Measurements from ENCODE around the gene TAS1R1. TPM values are rescaled to one million over a fixed set of nuclear protein-coding genes. Genes with fewer than 3 reads are reported as not detected.

TAS1R1 gene
- total RNA-seq, 1 donor from 2014 or later: not detected

DNA sequence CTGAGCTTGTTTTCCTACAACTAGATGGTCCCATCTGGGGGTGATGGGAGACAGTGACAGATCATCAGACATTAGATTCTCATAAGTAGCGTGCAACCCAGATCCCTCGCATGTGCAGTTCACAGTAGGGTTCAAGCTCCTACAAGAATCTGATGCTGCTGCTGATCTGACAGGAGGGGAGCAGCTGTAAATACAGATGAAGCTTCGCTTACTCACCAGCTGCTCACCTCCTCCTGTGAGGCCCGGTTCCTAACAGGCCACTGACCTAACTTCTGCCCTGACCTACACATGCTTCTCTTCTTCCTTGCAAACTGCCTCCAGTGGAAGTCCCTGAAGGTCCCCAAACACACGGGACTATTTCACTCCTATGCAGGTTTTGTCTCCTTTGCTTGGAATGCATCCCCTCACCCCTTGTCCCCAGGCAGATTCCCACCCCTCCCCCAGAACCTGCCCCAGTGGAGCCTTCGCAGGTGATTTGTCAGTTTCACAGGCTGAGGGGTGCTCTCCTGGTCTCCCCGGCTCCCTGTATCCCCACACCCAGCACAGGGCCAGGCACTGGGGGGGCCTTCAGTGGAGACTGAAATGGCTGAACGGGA, 19.0 kb downstream of the TAS1R1 start:
- peaks cover 15% of the 10 kb centered on the region for H3K4me1 ChIP-seq
- TF ChIP-seq, protein P1, sequence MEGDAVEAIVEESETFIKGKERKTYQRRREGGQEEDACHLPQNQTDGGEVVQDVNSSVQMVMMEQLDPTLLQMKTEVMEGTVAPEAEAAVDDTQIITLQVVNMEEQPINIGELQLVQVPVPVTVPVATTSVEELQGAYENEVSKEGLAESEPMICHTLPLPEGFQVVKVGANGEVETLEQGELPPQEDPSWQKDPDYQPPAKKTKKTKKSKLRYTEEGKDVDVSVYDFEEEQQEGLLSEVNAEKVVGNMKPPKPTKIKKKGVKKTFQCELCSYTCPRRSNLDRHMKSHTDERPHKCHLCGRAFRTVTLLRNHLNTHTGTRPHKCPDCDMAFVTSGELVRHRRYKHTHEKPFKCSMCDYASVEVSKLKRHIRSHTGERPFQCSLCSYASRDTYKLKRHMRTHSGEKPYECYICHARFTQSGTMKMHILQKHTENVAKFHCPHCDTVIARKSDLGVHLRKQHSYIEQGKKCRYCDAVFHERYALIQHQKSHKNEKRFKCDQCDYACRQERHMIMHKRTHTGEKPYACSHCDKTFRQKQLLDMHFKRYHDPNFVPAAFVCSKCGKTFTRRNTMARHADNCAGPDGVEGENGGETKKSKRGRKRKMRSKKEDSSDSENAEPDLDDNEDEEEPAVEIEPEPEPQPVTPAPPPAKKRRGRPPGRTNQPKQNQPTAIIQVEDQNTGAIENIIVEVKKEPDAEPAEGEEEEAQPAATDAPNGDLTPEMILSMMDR (IDR thresholded peaks at IDR 0.05; ENCODE audit: borderline replicate concordance): no peak
- no peaks in the 10 kb centered on the region for H3K9me3 ChIP-seq (replicated peaks)
- H3K4me3 ChIP-seq: no peak overlapping the region
- H3K36me3 ChIP-seq: no peaks in the 10 kb centered on the region
- intact Hi-C loops (cut with micrococcal nuclease): no loop called here
- no peak overlapping the region for H3K27ac ChIP-seq (replicated peaks)
- no peak for DNase-seq
- H3K27me3 ChIP-seq (ENCODE audit: low read depth): no peaks in the 10 kb centered on the region

DNA sequence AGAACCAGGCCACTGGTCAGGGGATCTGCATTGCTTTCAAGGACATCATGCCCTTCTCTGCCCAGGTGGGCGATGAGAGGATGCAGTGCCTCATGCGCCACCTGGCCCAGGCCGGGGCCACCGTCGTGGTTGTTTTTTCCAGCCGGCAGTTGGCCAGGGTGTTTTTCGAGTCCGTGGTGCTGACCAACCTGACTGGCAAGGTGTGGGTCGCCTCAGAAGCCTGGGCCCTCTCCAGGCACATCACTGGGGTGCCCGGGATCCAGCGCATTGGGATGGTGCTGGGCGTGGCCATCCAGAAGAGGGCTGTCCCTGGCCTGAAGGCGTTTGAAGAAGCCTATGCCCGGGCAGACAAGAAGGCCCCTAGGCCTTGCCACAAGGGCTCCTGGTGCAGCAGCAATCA, 19.7 kb downstream of the TAS1R1 start:
- Histone ChIP-seq H3K4me1 (peaks cover 20% of the 10 kb centered on the region), H3K27me3 (ENCODE audit: low read depth) (no peaks in the 10 kb centered on the region), H3K4me3 (no peak overlapping the region), H3K27ac (replicated peaks) (no peak overlapping the region), H3K36me3 (no peaks in the 10 kb centered on the region), H3K9me3 (replicated peaks) (no peaks in the 10 kb centered on the region)
- no peak for DNase-seq
- TF ChIP-seq, protein P1 (IDR thresholded peaks at IDR 0.05; ENCODE audit: borderline replicate concordance): no peak
- intact Hi-C loops (cut with micrococcal nuclease): no loop called here

- H3K4me1 ChIP-seq: peaks cover 51% of the 10 kb centered on the region
- H3K27ac ChIP-seq (replicated peaks): peak overlapping the region; percentile 93
- no peaks in the 10 kb centered on the region for H3K36me3 ChIP-seq
- intact Hi-C loops (cut with micrococcal nuclease): no loop called here
- no peaks in the 10 kb centered on the region for H3K27me3 ChIP-seq (ENCODE audit: low read depth)
- no peak for DNase-seq
- TF ChIP-seq, protein P1 (IDR thresholded peaks at IDR 0.05; ENCODE audit: borderline replicate concordance): no peak
- no peak overlapping the region for H3K4me3 ChIP-seq
- no peaks in the 10 kb centered on the region for H3K9me3 ChIP-seq (replicated peaks)
Measured at GRCh38 chr1:6577831-6578525, 22.9 kb downstream of the TAS1R1 start.

DNA sequence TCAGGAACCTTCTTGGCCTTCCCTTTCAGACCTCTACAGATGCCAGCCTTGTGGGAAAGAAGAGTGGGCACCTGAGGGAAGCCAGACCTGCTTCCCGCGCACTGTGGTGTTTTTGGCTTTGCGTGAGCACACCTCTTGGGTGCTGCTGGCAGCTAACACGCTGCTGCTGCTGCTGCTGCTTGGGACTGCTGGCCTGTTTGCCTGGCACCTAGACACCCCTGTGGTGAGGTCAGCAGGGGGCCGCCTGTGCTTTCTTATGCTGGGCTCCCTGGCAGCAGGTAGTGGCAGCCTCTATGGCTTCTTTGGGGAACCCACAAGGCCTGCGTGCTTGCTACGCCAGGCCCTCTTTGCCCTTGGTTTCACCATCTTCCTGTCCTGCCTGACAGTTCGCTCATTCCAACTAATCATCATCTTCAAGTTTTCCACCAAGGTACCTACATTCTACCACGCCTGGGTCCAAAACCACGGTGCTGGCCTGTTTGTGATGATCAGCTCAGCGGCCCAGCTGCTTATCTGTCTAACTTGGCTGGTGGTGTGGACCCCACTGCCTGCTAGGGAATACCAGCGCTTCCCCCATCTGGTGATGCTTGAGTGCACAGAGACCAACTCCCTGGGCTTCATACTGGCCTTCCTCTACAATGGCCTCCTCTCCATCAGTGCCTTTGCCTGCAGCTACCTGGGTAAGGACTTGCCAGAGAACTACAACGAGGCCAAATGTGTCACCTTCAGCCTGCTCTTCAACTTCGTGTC, 23.7 kb downstream of the TAS1R1 start:
- no peak for DNase-seq
- Histone ChIP-seq H3K36me3 (no peaks in the 10 kb centered on the region), H3K27ac (replicated peaks) (peak overlapping the region; percentile 93), H3K9me3 (replicated peaks) (no peaks in the 10 kb centered on the region), H3K27me3 (ENCODE audit: low read depth) (no peaks in the 10 kb centered on the region), H3K4me1 (peaks cover 52% of the 10 kb centered on the region), H3K4me3 (peak overlapping the region; percentile 96)
- intact Hi-C loops (cut with micrococcal nuclease): no loop called here
- TF ChIP-seq, protein P1 (IDR thresholded peaks at IDR 0.05; ENCODE audit: borderline replicate concordance): no peak

- Histone ChIP-seq H3K36me3 (no peaks in the 10 kb centered on the region), H3K27me3 (ENCODE audit: low read depth) (no peaks in the 10 kb centered on the region), H3K27ac (replicated peaks) (peak within 1 kb of the TSS; percentile 93), H3K9me3 (replicated peaks) (no peaks in the 10 kb centered on the region), H3K4me3 (peak within 1 kb of the TSS; percentile 96), H3K4me1 (peaks cover 60% of the 10 kb centered on the region)
- peak; percentile 100 for DNase-seq
- TF ChIP-seq, protein P1 (IDR thresholded peaks at IDR 0.05; ENCODE audit: borderline replicate concordance): no peak
- intact Hi-C loops (cut with micrococcal nuclease): no loop called here
Measured at GRCh38 chr1:6579374-6580118, 24.4 kb downstream of the TAS1R1 start, which contains the start of gene ZBTB48. Gene ZBTB48 (plus strand): TSS chr1:6579994. CDS start chr1:6580610, 616 bp downstream.
